Upper lobe of right lung (tissue), 1 donor: ENCODE measurements around the gene CCDC27. TPM values are rescaled to one million over a fixed set of nuclear protein-coding genes. Genes with fewer than 3 reads are reported as not detected.
A peak's percentile ranks its signal among the peaks of the same experiment; 100 is the strongest.

Source experiments
- ATAC-seq: fragments of 200-7000 bp; cut with Tn5 transposase; one replicate; pipeline ENCODE4 v1.9.1; 2020; ENCODE audit warnings: mild to moderate bottlenecking, moderate library complexity
- DNase-seq: peaks from one replicate; pipeline ENCODE4 v3.0.0-alpha.2; 2020
- H3K27ac ChIP-seq: fragments of 200-600 bp; one replicate; pipeline ENCODE4 v1.8.0; 2022
- H3K27me3 ChIP-seq: fragments of 200-600 bp; one replicate; pipeline ENCODE4 v1.8.0; 2022; ENCODE audit warnings: mild to moderate bottlenecking
- H3K36me3 ChIP-seq: fragments of 200-600 bp; one replicate; pipeline ENCODE4 v1.8.0; 2022
- H3K4me1 ChIP-seq: fragments of 200-600 bp; one replicate; pipeline ENCODE4 v1.8.0; 2022
- H3K4me3 ChIP-seq: fragments of 200-600 bp; one replicate; pipeline ENCODE4 v1.8.0; 2022; ENCODE audit warnings: mild to moderate bottlenecking
- H3K9me3 ChIP-seq: fragments of 200-600 bp; one replicate; pipeline ENCODE4 v1.8.0; 2022
- CTCF ChIP-seq: fragments of 200-600 bp; IDR thresholded peaks from one replicate; pipeline ENCODE4 v1.8.0; 2022; ENCODE audit warnings: antibody characterized with exemption
- intact Hi-C: fragments of 100-400 bp; cut with DNase I; formaldehyde crosslinking; loops from one replicate; pipeline ENCODE4 v1.11.0; 2022
- total RNA-seq: library from RNA; stranded (reverse); fragmentation: NEBNext Ultra II Directional; extraction: Animal tissue kit (Norgen Biotek cat#: 25700); gene quantifications from one replicate; pipeline ENCODE4 v1.2.1, GENCODE V29; 2021
- donor health status: DM: no; HTN: yes; CAD: no; lungs with severe emphysema.

CCDC27 gene
- total RNA-seq, 1 donor from 2014 or later = not detected

DNA sequence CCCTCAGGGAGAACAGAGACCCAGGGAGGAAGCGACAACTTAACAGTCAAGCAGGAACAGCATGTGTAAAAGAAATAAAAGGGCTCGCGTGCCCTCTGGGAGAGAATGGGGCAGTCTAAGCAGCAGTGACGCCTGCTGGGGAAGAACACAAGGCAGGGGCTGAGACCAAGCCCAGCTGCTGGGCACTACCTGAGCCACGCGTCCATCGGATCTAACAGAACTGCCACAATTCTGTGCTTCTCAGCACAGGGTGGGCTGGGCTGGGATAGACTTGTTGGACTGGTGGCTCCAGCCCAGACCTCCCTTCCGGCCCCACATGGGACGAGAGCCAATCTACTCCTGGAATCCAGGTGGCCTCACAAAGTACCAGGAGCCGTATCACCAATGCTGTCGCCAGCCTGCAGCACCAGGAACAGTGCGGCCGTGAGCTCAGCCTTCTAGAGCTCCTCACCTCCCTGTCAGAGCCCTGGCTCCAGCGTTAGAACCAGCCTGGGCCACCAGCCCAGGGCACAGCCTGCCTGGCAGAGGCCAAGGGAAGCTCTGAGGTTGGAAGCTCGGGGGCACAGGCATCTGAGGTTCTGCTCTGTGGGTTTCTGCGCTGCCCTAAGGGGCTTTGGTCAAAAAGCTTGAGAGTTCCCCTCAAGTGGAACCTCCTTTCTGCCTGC, 36.6 kb downstream of the CCDC27 start:
- no peak for TF ChIP-seq CTCF
- Histone ChIP-seq H3K4me1 (peaks cover 8% of the 10 kb centered on the region), H3K9me3 (no peaks in the 10 kb centered on the region), H3K36me3 (peaks cover 39% of the 10 kb centered on the region), H3K27me3 (no peaks in the 10 kb centered on the region), H3K4me3 (no peak overlapping the region), H3K27ac (no peak overlapping the region)
- intact Hi-C loops = no loop called here
- no peak for ATAC-seq
- DNase-seq = no peak

GRCh38 chr1:3789421-3790300, 37.4 kb downstream of the CCDC27 start:
- TF ChIP-seq CTCF = no peak
- no peaks in the 10 kb centered on the region for H3K27me3 ChIP-seq
- H3K4me1 ChIP-seq = peaks cover 16% of the 10 kb centered on the region
- ATAC-seq (no peak), DNase-seq (no peak)
- intact Hi-C loops = no loop called here
- peaks cover 32% of the 10 kb centered on the region for H3K36me3 ChIP-seq
- H3K9me3 ChIP-seq = no peaks in the 10 kb centered on the region
- no peak overlapping the region for H3K4me3 ChIP-seq
- H3K27ac ChIP-seq = no peak overlapping the region

- Histone ChIP-seq H3K27me3 (no peaks in the 10 kb centered on the region), H3K4me1 (peaks cover 25% of the 10 kb centered on the region), H3K9me3 (no peaks in the 10 kb centered on the region), H3K4me3 (no peak overlapping the region), H3K27ac (no peak overlapping the region), H3K36me3 (peaks cover 23% of the 10 kb centered on the region)
- ATAC-seq = no peak
- intact Hi-C loops = no loop called here
- no peak for TF ChIP-seq CTCF
- DNase-seq = no peak
Measured at GRCh38 chr1:3790500-3790923, 38.3 kb downstream of the CCDC27 start.

DNA sequence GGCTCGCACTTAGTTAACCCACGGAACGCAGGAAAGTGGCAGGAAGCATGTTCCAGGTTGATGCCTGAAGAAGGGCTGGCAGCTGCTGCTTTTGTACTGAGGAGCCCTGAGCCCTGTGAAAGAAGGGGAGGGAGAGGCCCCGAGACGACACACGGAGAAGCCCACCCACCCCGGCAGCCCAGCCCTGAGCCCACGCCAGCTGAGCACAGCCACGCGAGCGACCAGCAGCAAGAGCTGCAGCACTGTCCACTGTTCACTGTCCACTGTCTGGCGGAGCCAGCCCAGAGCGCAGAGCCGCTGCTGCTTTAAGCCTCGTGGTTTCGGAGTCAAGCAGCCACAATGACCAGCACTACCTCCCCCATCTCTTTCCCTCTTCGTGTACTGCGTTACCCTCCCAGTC, 38.7 kb downstream of the CCDC27 start:
- Histone ChIP-seq H3K4me3 (no peak overlapping the region), H3K27me3 (no peaks in the 10 kb centered on the region), H3K4me1 (peaks cover 26% of the 10 kb centered on the region), H3K9me3 (no peaks in the 10 kb centered on the region), H3K36me3 (peaks cover 19% of the 10 kb centered on the region), H3K27ac (no peak overlapping the region)
- ATAC-seq (no peak), DNase-seq (no peak)
- no peak for TF ChIP-seq CTCF
- intact Hi-C loops = no loop called here

GRCh38 chr1:3795453-3796214, 43.4 kb downstream of the CCDC27 start:
- no peaks in the 10 kb centered on the region for H3K9me3 ChIP-seq
- intact Hi-C loops = no loop called here

More at GRCh38 chr1:3795453-3796214, 43.4 kb downstream of the CCDC27 start:
- ATAC-seq (no peak), DNase-seq (no peak)
- Histone ChIP-seq H3K4me1 (peaks cover 29% of the 10 kb centered on the region), H3K4me3 (peak overlapping the region; percentile 83), H3K27me3 (no peaks in the 10 kb centered on the region), H3K27ac (peak overlapping the region; percentile 67), H3K36me3 (no peaks in the 10 kb centered on the region)
- no peak for TF ChIP-seq CTCF
